Stimulated activated CD8-positive, alpha-beta memory T cell treated with anti-CD3 and anti-CD28 coated beads, Interleukin-12 subunit alpha, Interleukin-12 subunit beta, amount 100 ng/mL, for 24 hours (primary cell): Measurements from ENCODE around the gene PRKAG2.
A peak's percentile ranks its signal among the peaks of the same experiment; 100 is the strongest.
"Not testable (repeated sequence)": the region's sequence is repeated elsewhere in the genome, so short reads cannot be mapped to it uniquely, and the experiment has no call there.

Experiments used
- DNase-seq: peaks from one replicate; pipeline ENCODE4 v3.0.0-alpha.2; 2020; ENCODE audit errors: extremely low read depth

PRKAG2 gene

GRCh38 chr7:151876899-151877777, at the start of gene PRKAG2:
Gene PRKAG2, minus strand, starts transcription at chr7:151877115. Its CDS starts 495 bp downstream, at chr7:151876620.
- peak; percentile 40 for DNase-seq

DNA sequence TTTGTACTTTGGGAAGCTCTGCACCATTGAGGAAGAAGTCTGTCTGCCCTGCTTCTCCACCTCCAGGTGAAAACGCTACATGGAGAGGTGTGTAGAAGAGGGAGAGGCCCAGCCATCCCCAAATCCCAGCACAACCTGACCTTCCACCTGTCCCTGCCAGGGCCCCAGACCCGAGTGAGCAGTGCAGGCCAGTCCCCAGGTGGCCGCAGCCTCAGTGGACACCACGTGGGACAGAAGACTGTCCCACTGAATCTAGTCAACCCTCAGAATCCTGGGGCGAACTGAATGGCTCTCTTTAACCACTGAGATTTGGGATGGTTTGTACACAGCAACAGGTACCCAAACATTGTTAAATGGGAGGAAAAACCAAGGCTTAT, 49.4 kb upstream of the PRKAG2 start:
- DNase-seq, result no peak

GRCh38 chr7:151925446-151926335, 48.8 kb upstream of the PRKAG2 start:
- no peak for DNase-seq

GRCh38 chr7:151924508-151924907, 47.6 kb upstream of the PRKAG2 start:
- no peak for DNase-seq

- DNase-seq, result no peak
Observed at GRCh38 chr7:151924001-151924400, 47.1 kb upstream of the PRKAG2 start.

DNA sequence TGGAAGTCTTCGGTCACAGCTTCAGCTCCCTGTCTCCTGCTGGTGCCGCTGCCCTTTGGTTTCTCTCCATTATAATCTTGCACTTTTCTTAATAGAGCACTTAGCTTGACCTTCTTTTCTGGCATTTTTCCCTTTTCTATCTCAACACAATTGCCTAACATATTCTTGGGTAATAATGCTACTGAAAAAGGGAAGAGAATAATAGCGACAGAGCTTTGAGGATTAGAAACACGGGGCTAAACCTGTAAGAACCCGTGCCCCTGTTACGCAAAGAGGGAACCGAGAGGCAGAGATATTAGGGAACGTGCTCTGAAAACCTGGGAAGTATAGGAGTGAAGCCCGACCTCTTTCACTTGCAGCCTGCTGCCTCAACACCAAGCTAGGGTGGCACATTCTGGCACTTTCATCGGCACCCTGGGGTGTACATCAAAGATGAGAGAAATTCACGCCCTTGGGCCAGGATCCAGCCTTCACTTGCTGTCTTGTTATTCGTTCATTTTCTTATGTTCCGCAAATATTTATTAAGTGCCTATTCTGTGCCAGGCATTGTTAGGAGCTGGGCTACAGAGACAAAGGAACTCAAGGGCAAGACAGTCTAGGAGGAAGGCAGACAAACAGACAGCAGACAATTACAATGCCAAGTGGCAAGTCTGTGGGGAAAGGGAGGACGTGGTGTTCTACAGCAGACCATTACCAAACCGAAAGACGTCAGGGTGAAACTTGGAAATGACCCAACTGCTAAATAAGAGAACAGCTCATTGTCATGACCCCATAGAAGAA, 46.4 kb upstream of the PRKAG2 start:
- no peak for DNase-seq

DNA sequence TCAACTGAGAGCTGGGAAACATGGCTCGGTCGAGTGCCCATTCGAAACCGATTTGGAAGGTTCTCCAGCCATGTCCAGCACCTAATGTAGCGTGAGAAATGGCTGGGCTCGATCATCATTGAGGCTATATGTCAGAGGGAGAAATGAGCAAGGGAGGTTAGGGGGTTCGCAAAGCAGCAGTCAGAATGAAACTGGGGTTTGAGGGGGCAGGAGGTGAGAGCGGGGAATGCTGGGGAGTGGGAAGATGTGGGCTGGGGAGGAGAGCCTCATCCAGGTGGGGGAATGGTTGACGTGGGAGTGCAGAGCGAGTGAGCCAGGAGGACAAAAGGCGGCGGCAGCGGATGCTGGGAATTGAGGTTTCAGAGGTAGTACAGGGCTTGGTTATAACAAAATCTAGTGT, 44.5 kb upstream of the PRKAG2 start:
- no peak for DNase-seq

DNA sequence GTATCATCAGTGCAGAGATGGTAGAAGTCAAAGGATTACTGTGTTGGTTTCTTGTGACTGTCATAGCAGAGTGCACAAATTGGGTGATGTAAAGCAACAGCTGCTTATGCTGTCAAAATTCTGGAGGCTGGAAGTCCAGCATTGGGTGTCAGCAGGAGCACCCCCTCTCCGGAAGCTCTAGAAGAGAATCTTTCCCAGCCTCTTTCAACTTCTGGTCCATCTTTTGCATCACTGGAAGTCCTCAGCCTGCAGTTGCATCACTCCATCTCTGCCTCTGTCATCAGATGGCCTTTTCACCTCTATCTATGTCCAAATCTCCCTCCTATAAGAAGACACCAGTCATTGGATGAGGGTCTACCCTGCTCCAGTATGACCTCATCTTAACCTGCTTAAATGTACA, 43.6 kb upstream of the PRKAG2 start:
- DNase-seq, result no peak

DNA sequence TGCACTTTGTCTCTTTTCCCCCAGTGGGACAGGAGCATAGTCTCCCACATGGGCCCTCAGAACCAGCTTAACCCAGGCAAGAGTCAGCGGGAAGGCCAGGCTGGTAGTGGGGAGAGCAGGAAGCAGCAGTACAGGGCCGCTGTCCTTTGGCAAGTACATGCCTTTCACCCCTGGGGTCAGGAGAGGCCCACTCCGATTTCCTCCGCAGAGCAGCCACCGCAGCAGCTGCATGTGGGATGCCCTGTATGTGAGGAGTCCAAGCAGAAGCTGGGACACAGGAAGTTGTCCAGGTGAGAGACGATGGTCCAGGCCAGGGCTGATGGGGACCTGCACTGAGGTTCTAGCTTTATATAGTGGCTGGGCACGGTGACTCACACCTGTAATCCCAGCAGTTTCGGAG, 42.7 kb upstream of the PRKAG2 start:
- DNase-seq, result no peak

DNA sequence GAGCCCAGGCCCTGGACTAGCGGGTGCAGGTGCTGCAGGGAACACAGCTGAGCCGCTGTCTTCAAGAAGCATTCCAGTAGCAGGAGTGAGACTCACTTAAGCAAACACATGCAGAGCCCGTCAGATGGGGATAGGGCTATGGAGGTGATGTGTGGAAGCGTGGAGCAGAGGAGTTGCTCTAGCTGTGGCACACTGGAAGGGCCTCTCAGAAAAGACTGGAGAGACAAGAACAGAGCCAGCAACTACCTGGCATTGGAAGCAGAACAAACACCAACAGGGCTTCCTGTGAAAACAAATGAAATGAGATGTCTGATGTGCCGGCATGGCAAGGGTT, 41.6 kb upstream of the PRKAG2 start:
- DNase-seq, result no peak

DNA sequence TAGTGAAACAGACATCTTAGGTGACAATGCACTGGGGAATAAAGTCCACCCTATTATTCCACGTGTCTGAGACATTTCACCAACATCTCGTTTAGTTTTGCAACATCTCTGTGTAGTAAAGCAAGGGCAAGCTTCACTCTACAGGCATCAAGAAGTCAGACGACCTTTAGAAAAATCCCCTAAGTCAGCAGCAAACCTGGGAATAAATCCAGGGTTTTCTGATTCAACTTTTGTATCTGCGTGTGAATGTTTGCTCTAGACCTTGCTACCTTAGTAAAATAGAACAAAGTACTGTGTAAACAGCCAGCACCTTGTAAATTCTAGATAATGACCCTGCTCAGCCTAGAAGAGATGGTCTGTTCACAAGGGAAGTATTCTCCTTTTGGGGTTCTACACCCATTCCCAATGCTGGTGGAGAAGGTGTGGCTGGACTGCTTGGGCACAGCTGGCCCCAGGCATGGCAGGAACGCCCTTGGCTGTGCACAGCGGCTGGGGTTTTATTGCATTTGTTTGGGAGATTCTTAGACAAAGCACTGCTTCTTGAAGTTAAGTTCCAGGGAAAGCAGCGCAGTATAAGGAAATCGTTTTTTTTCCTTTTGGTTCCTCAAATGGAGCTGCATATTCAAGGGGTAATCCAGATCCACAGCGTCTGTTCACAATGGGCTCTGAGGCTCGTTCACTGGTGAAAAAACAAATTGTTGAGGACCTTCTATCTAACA, 41.0 kb upstream of the PRKAG2 start:
- no peak for DNase-seq

GRCh38 chr7:151914051-151914450, 37.1 kb upstream of the PRKAG2 start:
- no peak for DNase-seq

DNA sequence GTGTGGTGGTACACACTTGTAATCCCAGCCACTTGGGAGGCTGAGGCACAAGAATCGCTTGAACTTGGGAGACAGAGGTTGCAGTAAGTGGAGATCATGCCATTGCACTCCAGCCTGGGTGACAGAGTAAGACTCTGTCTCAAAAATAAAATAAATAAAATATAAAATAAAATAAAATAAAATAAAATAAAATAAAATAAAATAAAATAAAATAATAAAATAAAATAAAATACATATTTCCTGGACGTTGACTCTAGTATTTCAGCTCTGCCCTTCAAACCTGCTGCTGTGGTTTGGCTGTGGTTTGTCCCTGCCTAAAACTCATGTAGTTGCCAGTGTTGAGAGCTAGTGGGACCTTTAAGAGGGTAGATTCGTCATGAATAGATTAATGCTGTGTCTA, 33.7 kb upstream of the PRKAG2 start:
- DNase-seq, result not testable (repeated sequence)

DNA sequence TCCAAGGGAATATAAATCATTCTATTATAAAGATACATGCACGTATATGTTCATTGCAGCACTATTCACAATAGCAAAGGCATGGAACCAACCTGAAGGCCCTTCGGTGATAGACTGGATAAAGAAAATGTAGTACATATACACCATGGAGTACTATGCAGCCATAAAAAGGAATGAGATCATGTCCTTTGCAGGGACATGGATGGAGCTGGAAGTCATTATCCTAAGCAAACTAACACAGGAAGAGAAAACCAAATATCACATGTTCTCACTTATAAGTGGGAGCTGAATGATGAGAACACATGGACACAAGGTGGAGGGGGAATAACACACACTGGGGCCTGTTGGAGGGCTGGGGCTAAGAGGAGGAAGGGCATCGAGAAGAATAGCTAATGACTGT, 30.2 kb upstream of the PRKAG2 start:
- DNase-seq, result not testable (repeated sequence)

DNA sequence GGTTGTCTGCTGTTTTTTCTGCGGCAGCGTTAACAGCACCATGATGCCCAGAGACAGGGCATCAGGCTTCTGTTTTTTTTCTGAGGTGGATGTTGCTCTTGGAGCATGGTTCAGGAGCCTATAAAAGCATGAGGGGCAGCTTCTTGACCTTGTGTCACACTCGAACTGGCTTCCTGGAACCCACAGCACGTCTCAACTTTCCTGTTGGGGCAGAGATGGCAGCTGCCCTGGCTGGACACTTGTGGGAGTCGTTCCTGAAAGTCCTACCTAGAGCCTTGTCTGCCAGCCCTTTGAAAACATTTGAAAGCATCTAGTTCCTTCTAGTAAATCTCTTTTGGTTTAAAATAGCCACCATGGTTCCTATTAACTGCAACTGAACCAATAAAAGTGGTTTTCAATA, 28.9 kb upstream of the PRKAG2 start:
- no peak for DNase-seq

DNA sequence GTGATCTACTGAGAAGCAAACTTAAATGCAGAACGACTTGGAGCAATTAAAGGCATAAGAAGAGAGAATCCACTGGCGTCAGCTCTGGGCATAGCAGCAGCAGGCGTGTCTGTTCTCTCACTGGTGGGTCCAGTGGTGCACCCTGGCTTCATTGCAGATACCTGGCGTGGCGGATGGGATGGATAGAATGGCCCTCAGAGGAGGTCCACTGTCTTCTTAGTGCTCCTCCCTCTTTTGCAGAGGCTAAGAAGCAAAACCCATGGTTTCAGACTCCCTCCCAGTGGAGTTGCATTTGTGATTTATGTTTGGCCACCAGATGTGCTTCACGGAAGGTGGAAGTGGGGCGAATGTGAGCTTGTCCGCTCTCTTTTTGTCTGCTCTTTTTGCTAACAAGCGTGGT, 28.4 kb upstream of the PRKAG2 start:
- no peak for DNase-seq

DNA sequence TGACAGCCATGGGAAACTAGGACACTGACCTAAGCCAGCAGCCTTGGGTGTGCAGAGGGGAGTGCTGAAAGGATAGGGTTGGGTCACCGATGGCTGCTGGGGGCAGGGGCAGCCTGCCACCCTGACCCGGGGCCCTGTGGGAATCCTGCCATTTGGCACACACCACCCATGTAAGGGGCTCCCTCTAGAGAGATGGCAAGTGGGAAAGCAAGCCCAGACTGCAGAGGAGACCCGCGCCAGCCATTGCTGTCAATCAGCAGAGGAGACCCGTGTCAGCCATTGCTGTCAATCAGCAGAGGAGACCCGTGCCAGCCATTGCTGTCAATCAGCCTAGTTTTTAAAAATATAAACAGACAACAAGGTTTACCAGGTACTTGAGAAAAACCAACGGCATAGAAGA, 27.4 kb upstream of the PRKAG2 start:
- no peak for DNase-seq

DNA sequence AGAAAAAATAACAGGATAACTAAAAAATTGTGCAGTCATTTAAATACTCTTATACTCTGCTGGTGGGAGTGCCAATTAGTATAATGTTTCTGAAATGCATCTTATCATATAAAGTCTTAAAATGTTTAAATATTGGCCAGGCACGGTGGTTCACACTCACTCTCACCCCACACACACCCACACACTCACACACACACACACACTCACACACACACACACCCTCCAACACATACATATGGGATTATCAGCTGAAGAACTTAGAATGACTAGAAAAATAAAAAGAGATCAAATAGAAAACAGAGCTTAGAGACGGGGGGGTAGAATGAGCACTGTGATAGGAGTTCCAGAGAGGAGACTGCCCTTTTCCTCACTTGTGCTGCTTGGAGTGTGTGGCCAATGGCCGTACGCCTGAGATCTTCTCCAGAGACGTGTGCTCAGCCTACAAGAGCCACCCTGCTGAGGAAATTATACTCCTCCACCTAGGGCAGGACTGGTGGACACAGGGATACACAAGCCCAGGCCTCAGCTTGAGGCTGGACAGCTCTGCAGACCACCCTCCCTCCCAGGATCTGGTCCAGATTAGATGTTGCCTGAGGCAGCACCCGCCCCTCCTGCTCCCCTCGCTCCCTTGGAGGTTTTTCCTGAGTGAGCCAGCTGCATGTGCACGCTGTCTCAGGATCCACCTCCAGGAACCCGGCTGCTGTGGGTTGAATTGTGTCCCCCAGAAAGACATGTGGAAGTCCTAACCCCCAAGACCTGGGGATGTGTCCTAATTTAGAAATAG, 26.5 kb upstream of the PRKAG2 start:
- no peak for DNase-seq

DNA sequence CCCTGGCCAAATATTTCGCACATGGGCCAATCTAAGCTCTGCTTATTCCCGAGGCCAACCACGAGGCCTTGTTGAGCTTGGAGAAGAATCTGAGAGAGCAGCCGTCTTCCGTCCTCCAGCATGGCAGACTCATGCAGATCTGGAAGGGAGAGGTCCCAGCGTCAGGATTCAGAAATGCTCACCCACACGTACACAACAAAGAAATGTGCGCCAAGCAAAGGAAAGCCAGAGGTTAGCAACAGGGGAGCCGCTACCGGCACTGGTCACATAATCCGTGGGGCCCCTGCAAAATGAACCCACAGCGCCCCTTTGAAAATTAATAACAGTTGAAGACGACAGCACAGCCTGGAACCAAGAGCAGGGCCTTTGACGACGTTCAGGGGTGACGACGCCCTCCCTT, 25.4 kb upstream of the PRKAG2 start:
- DNase-seq, result no peak

GRCh38 chr7:151901828-151902227, 24.9 kb upstream of the PRKAG2 start:
- no peak for DNase-seq
